ENCODE results near the gene SEPTIN1.
A peak's percentile ranks its signal among the peaks of the same experiment; 100 is the strongest.

Gene SEPTIN1

GRCh38 chr16:30382111-30382881 is at the start of gene SEPTIN1:
Gene SEPTIN1 (minus strand): TSS chr16:30382561. CDS start chr16:30382542, 19 bp downstream.
- peak; percentile 69 for DNase-seq (ENCODE audit: low read depth)

GRCh38 chr16:30430428-30430970 is 48.1 kb upstream of the SEPTIN1 start:
- no peak for DNase-seq (ENCODE audit: low read depth)

- DNase-seq (ENCODE audit: low read depth) = peak; percentile 86
These were observed 47.5 kb upstream of the SEPTIN1 start, which contains the start of gene DCTPP1 for GRCh38 chr16:30429678-30430427. Gene DCTPP1 (minus strand): TSS chr16:30430030. CDS start chr16:30429980, 50 bp downstream.

GRCh38 chr16:30429418-30429677 is 47.0 kb upstream of the SEPTIN1 start:
- DNase-seq (ENCODE audit: low read depth) = no peak

- DNase-seq (ENCODE audit: low read depth) = no peak
These were observed 45.7 kb upstream of the SEPTIN1 start for GRCh38 chr16:30428055-30428454.

- DNase-seq (ENCODE audit: low read depth) = no peak
These were observed 38.6 kb upstream of the SEPTIN1 start for GRCh38 chr16:30421010-30421409.

GRCh38 chr16:30418350-30419181 is 36.2 kb upstream of the SEPTIN1 start:
- no peak for DNase-seq (ENCODE audit: low read depth)

- DNase-seq (ENCODE audit: low read depth) = peak; percentile 84
These were observed 35.4 kb upstream of the SEPTIN1 start for GRCh38 chr16:30417529-30418349.

- no peak for DNase-seq (ENCODE audit: low read depth)
These were observed 34.5 kb upstream of the SEPTIN1 start for GRCh38 chr16:30416624-30417528.

GRCh38 chr16:30416047-30416603 is 33.8 kb upstream of the SEPTIN1 start:
- no peak for DNase-seq (ENCODE audit: low read depth)

GRCh38 chr16:30414159-30414558 is 31.8 kb upstream of the SEPTIN1 start:
- DNase-seq (ENCODE audit: low read depth) = no peak

- no peak for DNase-seq (ENCODE audit: low read depth)
These were observed 30.9 kb upstream of the SEPTIN1 start for GRCh38 chr16:30413112-30413806.

- DNase-seq (ENCODE audit: low read depth) = peak; percentile 89
These were observed 27.0 kb upstream of the SEPTIN1 start for GRCh38 chr16:30409125-30410060.

GRCh38 chr16:30407804-30408534 is 25.6 kb upstream of the SEPTIN1 start:
- DNase-seq (ENCODE audit: low read depth) = no peak

- DNase-seq (ENCODE audit: low read depth) = peak; percentile 84
These were observed 24.9 kb upstream of the SEPTIN1 start, which contains the start of gene ZNF771 for GRCh38 chr16:30407102-30407803. Gene ZNF771 (plus strand): TSS chr16:30407606. CDS start chr16:30408054, 448 bp downstream.

GRCh38 chr16:30406795-30407101 is 24.4 kb upstream of the SEPTIN1 start:
- no peak for DNase-seq (ENCODE audit: low read depth)
